Measurements from ENCODE around the gene KIAA1671.

DNA sequence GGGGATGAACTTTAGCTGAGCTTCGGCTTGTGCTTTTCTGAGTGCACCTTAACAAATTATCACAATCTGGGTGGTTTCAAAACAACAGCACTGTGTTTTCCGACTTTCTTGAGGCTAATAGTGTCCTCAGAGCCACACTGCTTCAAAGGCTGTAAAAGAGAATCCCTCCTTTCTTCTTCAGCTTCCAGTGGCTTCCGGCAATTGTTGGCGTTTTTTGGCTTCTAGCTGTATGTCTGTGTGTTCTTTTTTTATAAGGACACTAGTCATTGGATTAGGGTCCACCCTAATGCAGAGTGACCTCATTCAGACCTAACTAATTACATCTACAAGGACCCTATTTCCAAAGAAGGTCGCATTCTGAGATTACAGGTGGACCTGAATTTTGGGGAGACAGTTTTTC is 30.6 kb downstream of the KIAA1671 start:
- TF ChIP-seq YY1 (IDR thresholded peaks at IDR 0.05; ENCODE audit: insufficient read depth, insufficient read length) (no peak), ZNF274 (IDR thresholded peaks at IDR 0.05; ENCODE audit: low read depth, low read length) (no peak)
